Glutamatergic neuron (in vitro differentiated cells): ENCODE measurements around the gene CPVL. TPM values are rescaled to one million over a fixed set of nuclear protein-coding genes. Genes with fewer than 3 reads are reported as not detected.
"Not testable (repeated sequence)": the region's sequence is repeated elsewhere in the genome, so short reads cannot be mapped to it uniquely, and the experiment has no call there.

Source experiments
- DNase-seq: peaks from one replicate; pipeline ENCODE4 v3.0.0; 2022
- H3K27ac Mint-ChIP-seq: one replicate; pipeline ENCODE4 v1.8.0; 2020; ENCODE audit warnings: mild to moderate bottlenecking, mixed read lengths, inconsistent platforms; ENCODE audit not compliant: unreplicated experiment
- H3K27me3 Mint-ChIP-seq: one replicate; pipeline ENCODE4 v1.8.0; 2020; ENCODE audit warnings: mild to moderate bottlenecking, moderate library complexity, mixed read lengths, inconsistent platforms; ENCODE audit not compliant: unreplicated experiment
- H3K36me3 Mint-ChIP-seq: one replicate; pipeline ENCODE4 v1.8.0; 2020; ENCODE audit warnings: mild to moderate bottlenecking, mixed read lengths, inconsistent platforms; ENCODE audit not compliant: unreplicated experiment
- H3K4me1 Mint-ChIP-seq: one replicate; pipeline ENCODE4 v1.8.0; 2020; ENCODE audit warnings: mild to moderate bottlenecking, low read depth, mixed read lengths, inconsistent platforms; ENCODE audit not compliant: unreplicated experiment
- H3K4me3 Mint-ChIP-seq: one replicate; pipeline ENCODE4 v1.8.0; 2020; ENCODE audit warnings: mild to moderate bottlenecking, mixed read lengths, inconsistent platforms; ENCODE audit not compliant: unreplicated experiment
- H3K9me3 Mint-ChIP-seq: one replicate; pipeline ENCODE4 v1.8.0; 2020; ENCODE audit warnings: mild to moderate bottlenecking, moderate library complexity, mixed read lengths, inconsistent platforms; ENCODE audit not compliant: unreplicated experiment
- total RNA-seq: library from RNA; stranded (reverse); fragmentation: NEBNext Ultra II Directional; extraction: Animal tissue kit (Norgen Biotek cat#: 25700); gene quantifications from one replicate; pipeline ENCODE4 v1.2.1, GENCODE V29; 2021; ENCODE audit not compliant: unreplicated experiment
- TF ChIP-seq, protein P1 (sequence below): fragments of 200-600 bp; sonication (generic); IDR thresholded peaks from one replicate; pipeline ENCODE4 v1.5.0; 2021; ENCODE audit not compliant: partially characterized antibody, unreplicated experiment

CPVL gene
- total RNA-seq, 1 donor from 2014 or later, result 20.3 TPM

DNA sequence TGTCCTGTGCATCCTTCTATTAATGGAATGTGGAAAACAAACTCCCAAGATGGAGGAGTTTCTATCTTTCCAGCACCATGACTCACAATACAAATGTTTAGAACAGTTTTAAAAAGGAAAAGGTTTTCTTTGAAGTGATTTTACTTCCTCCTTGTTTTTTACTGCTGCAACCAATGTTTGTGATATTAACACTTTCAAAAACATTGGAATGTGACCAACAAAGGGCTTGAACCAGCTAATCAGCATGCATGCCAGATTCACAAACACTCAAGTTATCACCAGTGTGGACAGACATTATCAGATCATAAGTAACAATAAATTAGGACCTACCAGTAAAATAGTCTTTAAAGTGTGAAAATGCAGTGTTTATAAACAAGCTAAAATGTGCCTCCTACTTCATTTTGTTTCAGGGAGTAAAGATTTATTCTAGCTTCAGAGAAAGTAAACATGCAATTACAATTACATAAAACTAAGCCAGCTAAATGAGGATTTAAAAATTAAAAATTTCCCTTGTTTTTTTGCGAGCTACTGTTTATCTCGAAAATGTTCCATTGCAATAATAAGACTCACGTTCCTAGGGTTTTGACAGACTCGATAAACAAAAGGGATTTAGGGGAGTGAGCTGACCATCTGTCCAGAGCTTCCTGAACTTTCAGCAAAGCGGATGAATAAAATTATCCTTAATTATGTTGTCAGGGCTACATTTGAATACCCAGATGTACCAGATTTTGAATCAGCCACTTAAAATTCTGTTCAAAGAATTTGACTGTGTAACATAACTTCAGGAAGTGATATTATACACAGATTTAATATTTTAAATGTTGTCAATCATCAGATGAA, 29.8 kb downstream of the CPVL start:
- Mint-ChIP-seq H3K4me3 (no peak overlapping the region), H3K27ac (no peak overlapping the region), H3K9me3 (peaks cover 2% of the 10 kb centered on the region), H3K36me3 (no peaks in the 10 kb centered on the region), H3K4me1 (peaks cover 28% of the 10 kb centered on the region), H3K27me3 (no peaks in the 10 kb centered on the region)
- TF ChIP-seq, protein P1, sequence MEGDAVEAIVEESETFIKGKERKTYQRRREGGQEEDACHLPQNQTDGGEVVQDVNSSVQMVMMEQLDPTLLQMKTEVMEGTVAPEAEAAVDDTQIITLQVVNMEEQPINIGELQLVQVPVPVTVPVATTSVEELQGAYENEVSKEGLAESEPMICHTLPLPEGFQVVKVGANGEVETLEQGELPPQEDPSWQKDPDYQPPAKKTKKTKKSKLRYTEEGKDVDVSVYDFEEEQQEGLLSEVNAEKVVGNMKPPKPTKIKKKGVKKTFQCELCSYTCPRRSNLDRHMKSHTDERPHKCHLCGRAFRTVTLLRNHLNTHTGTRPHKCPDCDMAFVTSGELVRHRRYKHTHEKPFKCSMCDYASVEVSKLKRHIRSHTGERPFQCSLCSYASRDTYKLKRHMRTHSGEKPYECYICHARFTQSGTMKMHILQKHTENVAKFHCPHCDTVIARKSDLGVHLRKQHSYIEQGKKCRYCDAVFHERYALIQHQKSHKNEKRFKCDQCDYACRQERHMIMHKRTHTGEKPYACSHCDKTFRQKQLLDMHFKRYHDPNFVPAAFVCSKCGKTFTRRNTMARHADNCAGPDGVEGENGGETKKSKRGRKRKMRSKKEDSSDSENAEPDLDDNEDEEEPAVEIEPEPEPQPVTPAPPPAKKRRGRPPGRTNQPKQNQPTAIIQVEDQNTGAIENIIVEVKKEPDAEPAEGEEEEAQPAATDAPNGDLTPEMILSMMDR, result no peak
- DNase-seq, result no peak

DNA sequence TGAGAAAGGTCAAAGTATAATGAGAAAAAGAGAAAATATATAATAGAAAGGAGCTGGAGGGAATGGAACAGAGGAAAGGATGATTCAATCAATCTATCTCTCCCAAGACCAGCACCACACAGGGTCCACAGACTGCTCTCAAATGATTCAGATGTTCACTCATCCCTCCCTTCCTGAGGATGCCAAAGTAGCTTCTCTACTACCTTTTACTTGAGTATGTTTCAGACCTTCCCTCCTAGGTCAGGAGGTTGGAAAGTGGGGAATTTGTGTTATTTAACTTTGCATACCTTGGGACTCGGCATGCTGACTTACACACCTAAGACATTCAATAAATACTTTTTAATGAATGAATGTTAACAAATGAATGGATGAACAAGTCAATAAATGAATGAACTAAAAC, 30.6 kb downstream of the CPVL start:
- TF ChIP-seq, protein P1, result no peak
- H3K27me3 Mint-ChIP-seq, result no peaks in the 10 kb centered on the region
- H3K4me3 Mint-ChIP-seq, result no peak overlapping the region
- peaks cover 1% of the 10 kb centered on the region for H3K36me3 Mint-ChIP-seq
- DNase-seq, result no peak
- H3K9me3 Mint-ChIP-seq, result peaks cover 2% of the 10 kb centered on the region
- H3K27ac Mint-ChIP-seq, result no peak overlapping the region
- H3K4me1 Mint-ChIP-seq, result peaks cover 28% of the 10 kb centered on the region

DNA sequence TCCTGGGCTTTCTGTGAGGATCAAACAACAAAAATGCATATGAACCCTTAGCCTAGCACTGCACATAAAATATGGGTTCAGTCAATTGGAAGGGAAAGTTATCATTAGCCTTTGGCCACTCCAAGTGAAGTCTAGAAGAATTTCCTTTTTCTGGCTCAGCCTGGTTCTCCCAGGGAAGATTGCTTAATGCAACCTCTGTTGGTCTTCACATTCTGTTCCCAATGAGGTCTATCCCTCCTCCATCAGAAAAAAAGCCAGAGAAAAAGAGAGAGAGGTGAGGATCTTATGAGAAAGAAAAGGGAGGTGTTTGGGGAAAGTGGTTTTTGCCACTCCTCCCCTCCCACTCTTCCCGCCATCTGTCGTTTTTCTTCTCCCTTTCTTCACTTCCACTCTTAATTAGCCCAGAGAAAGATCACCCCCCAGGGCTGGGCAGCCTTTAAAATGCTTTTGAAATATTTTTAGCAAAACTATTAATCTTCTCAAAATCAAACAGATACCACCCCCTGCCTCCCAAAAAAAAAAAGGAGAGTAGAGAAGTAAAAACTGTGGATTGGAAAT, 31.1 kb downstream of the CPVL start:
- TF ChIP-seq, protein P1, result no peak
- H3K36me3 Mint-ChIP-seq, result peaks cover 5% of the 10 kb centered on the region
- H3K4me1 Mint-ChIP-seq, result peaks cover 28% of the 10 kb centered on the region
- DNase-seq, result no peak
- H3K27ac Mint-ChIP-seq, result no peak overlapping the region
- peaks cover 2% of the 10 kb centered on the region for H3K9me3 Mint-ChIP-seq
- H3K27me3 Mint-ChIP-seq, result no peaks in the 10 kb centered on the region
- no peak overlapping the region for H3K4me3 Mint-ChIP-seq

DNA sequence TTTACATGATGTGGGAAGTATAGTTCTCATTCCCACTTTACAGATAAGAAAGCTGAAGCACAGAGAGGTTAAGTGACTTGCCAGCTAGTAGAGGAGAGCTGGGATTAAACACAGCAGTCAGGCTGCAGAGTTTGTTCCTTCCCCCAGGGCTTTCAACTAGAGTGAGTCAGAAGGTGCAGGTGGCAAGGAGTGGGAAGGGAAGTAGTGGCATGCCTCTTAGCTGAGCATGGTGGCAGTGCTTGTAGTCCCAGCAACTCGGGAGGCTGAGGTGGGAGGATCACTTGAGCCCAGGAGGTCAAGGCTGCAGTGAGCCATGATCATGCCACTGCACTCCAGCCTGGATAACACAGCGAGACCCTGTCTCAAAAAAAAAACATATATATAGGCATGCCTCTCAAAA, 32.1 kb downstream of the CPVL start:
- H3K9me3 Mint-ChIP-seq, H3K27ac Mint-ChIP-seq, H3K4me3 Mint-ChIP-seq, DNase-seq, H3K36me3 Mint-ChIP-seq, H3K27me3 Mint-ChIP-seq: not testable (repeated sequence)
- H3K4me1 Mint-ChIP-seq, result peaks cover 26% of the 10 kb centered on the region

DNA sequence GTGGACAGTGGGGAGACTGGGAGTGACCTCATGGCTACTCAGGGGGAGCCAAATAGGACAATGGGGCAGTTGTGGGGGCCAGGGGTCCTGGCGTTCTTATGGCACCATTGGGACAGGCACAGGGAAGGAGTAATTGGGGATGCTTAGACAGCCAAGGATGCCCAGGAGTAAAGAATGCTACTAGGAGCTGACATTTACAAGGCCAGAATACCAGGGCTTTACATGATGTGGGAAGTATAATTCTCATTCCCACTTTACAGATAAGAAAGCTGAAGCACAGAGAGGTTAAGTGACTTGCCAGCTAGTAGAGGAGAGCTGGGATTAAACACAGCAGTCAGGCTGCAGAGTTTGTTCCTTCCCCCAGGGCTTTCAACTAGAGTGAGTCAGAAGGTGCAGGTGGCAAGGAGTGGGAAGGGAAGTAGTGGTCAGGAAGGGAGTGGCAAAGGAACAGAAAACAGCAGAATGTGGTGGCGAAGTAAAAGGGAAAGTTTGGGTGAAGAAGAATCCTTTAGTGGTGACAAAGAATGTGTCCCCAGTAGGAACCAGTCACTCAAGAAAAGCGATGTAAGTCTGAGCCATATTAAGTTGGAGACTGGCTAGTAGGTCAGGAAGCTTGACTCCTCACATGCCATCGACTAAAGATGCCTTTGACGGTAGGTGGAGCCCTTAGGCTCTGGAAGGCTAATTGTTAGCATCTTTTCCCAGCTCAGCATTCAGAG, 32.8 kb downstream of the CPVL start:
- Mint-ChIP-seq H3K27me3 (no peaks in the 10 kb centered on the region), H3K4me1 (peaks cover 23% of the 10 kb centered on the region), H3K36me3 (peaks cover 5% of the 10 kb centered on the region), H3K4me3 (no peak overlapping the region), H3K9me3 (peaks cover 2% of the 10 kb centered on the region), H3K27ac (peak overlapping the region; percentile 4)
- DNase-seq, result no peak
- TF ChIP-seq, protein P1, result no peak
